ENCODE results near the gene DOCK1.
A peak's percentile ranks its signal among the peaks of the same experiment; 100 is the strongest.

DOCK1 gene

GRCh38 chr10:127243490-127244272 is 338.5 kb downstream of the DOCK1 start:
- peak in 1 of 2 experiments; percentile 9 for DNase-seq

- no peak for DNase-seq
Observed at GRCh38 chr10:127245456-127245855, 340.2 kb downstream of the DOCK1 start.

GRCh38 chr10:127250031-127250430 is 344.8 kb downstream of the DOCK1 start:
- no peak for DNase-seq

- DNase-seq, result no peak
Observed at GRCh38 chr10:127252818-127253217, 347.6 kb downstream of the DOCK1 start.

- no peak for DNase-seq
Observed at GRCh38 chr10:127254276-127254675, 349.0 kb downstream of the DOCK1 start.

GRCh38 chr10:127257395-127257794 is 352.2 kb downstream of the DOCK1 start:
- DNase-seq, result no peak

- no peak for DNase-seq
Observed at GRCh38 chr10:127259347-127259746, 354.1 kb downstream of the DOCK1 start.

GRCh38 chr10:127262606-127263005 is 357.4 kb downstream of the DOCK1 start:
- no peak for DNase-seq

- no peak for DNase-seq
Observed at GRCh38 chr10:127265288-127265687, 360.1 kb downstream of the DOCK1 start.

GRCh38 chr10:127266431-127266830 is 361.2 kb downstream of the DOCK1 start:
- DNase-seq, result no peak

GRCh38 chr10:127267442-127267841 is 362.2 kb downstream of the DOCK1 start:
- DNase-seq, result no peak

- DNase-seq, result no peak
Observed at GRCh38 chr10:127272076-127272475, 366.8 kb downstream of the DOCK1 start.

- DNase-seq, result no peak
Observed at GRCh38 chr10:127275272-127275671, 370.0 kb downstream of the DOCK1 start.

GRCh38 chr10:127275793-127276450 is 370.7 kb downstream of the DOCK1 start:
- DNase-seq, result no peak

GRCh38 chr10:127276794-127277462 is 371.7 kb downstream of the DOCK1 start:
- no peak for DNase-seq

GRCh38 chr10:127278001-127278400 is 372.8 kb downstream of the DOCK1 start:
- no peak for DNase-seq

GRCh38 chr10:127279334-127279774 is 374.1 kb downstream of the DOCK1 start:
- no peak for DNase-seq

- DNase-seq, result no peak
Observed at GRCh38 chr10:127280446-127280845, 375.2 kb downstream of the DOCK1 start.

- DNase-seq, result no peak
Observed at GRCh38 chr10:127283017-127283416, 377.8 kb downstream of the DOCK1 start.

GRCh38 chr10:127283576-127283975 is 378.3 kb downstream of the DOCK1 start:
- DNase-seq, result no peak

GRCh38 chr10:127290850-127291249 is 385.6 kb downstream of the DOCK1 start:
- no peak for DNase-seq

- no peak for DNase-seq
Observed at GRCh38 chr10:127291329-127291728, 386.1 kb downstream of the DOCK1 start.

GRCh38 chr10:127292888-127293287 is 387.7 kb downstream of the DOCK1 start:
- DNase-seq, result no peak

GRCh38 chr10:127293640-127294039 is 388.4 kb downstream of the DOCK1 start:
- DNase-seq, result no peak

All from activated CD4-positive, alpha-beta T cell treated with anti-CD3 and anti-CD28 coated beads, Interleukin-2, amount 50 U/mL, for 4 hours (primary cell).